ENCODE measurements around the gene MEF2C.

The MEF2C gene

DNA sequence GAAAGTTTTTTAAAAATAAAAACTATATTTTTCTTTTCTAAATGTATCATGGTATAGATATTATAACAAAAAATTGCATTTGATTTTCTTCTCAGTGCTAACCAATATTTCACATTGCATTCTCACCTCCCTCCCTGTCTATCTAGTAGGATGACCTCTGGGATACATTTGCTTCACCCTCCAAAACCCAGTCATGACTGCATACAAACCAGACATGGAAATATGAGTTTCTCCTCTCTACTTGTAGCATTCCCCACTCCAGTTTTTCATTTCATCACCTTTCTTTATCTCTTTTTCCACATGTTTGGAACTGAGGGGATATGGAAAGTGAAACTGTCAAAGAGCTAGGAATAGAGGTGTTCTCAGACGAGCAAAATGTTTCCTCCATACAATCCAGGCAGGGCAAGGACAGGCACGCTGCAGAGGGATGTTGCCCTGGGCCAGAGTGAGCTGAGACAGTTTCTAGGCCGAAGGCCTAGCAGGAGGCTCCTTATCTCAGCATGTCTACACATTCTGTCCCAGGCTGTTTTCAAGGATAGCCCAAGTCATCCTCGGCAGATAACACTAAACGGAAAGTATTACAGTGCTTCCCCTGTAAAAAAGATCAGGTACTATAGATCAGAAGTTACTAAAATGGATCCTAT is 46.7 kb downstream of the MEF2C start:
- intact Hi-C loops (cut with DNase I): no loop called here
- peak in 1 of 42 donors; percentile 18 for DNase-seq

DNA sequence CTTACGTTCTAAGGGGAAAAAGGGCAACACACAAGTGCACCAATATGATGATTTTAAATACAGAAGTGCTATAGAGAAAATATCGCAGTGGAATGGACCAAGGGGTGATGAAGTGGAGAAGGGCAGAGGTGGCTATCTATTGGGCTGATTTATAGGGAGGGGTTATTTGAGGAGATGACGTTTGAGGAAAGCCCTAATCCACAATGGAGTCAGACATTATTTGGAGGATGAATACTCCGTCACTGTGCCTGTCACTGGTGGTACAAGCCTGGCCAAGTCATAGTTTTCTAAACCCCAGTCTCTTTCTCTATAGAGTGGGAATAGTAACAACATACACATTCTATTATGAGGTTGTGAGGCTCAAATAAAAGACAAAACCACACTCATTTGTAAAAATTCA is 48.5 kb downstream of the MEF2C start:
- intact Hi-C loops (cut with DNase I): no loop called here
- DNase-seq: no peak

GRCh38 chr5:88834131-88834462 is 48.9 kb downstream of the MEF2C start:
- DNase-seq: no peak
- intact Hi-C loops (cut with DNase I): no loop called here

DNA sequence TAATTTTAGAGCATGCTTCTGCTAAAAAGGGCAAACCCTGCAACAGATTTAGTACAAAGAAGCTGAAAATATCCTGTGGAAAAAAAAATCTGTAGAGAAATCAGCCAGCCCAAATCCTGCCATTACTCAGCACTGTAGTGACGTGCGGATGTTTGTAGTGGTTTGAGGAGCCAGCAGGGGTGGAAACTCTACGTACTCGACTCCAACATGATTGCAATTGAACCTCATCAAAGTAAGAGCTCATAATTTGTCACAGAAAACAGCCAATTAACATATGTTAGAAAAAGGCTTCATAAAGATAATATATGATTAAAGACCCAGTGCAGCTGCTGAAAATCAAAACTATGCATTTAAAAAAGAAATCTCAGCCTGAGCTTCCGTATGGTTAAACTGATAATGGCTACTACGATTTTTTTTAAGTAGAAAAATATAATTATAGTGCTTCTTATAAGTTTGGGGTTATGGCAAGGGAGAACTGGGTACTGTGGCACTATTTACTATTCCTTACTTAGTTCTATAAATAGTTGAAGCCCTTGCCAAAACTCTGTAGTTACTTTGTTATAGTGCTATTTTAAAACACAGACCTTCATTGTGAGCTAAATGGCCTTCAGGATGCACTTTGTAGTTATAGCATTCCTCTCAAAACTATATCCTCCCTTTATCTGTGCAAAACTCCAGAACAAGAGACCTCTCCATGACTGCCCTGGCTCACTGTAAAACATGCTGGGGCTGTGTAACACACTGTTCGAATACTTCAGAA is 49.4 kb downstream of the MEF2C start:
- DNase-seq: peak in 23 of 42 donors; percentile 12 to 69 (median 30)
- intact Hi-C loops (cut with DNase I): no loop called here

DNA sequence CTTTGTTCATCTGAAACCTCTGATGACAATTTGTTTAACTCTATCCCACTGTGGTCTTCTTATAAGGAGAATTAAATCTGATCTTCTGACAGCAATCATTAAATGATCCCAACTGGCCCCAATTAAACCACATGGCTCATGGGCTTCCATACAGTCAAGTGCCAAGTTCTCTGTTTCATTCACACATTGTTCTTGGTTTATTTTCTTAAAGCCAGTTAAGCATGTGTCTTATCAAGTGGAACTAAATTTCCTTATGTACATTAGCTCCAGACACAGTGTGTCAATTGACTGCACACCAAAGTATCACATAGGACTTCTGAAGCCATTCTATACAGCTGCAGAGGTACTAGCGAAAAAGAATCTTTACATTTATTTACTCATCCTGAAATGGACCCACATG is 51.2 kb downstream of the MEF2C start:
- no peak for DNase-seq
- intact Hi-C loops (cut with DNase I): no loop called here

DNA sequence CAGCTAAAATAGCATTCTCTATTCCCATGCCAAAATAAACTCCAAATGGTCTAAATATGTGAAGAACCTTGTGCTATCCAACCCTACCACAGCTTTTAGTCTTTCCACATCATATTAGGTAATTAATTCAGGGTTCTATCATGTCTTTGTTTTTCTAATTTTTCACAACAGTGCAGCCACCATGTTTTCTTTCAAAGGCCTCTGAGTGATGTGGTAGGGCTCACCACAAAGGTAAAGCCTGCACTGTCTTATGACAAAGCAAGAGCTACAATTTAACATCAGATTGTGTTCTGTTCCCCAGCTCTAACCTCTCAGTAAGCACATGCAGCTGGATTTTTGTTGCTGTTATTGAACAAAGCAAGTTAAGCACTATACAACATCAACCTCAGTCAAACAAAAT is 52.4 kb downstream of the MEF2C start:
- intact Hi-C loops (cut with DNase I): no loop called here

GRCh38 chr5:88829775-88830174 is 53.2 kb downstream of the MEF2C start:
- no peak for DNase-seq
- intact Hi-C loops (cut with DNase I): no loop called here

More for the DNA sequence above, 52.4 kb downstream of the MEF2C start:
- DNase-seq: no peak

- peak in 8 of 42 donors; percentile 7 to 31 (median 19) for DNase-seq
- intact Hi-C loops (cut with DNase I): no loop called here
Observed at GRCh38 chr5:88829054-88829453, 53.9 kb downstream of the MEF2C start.

DNA sequence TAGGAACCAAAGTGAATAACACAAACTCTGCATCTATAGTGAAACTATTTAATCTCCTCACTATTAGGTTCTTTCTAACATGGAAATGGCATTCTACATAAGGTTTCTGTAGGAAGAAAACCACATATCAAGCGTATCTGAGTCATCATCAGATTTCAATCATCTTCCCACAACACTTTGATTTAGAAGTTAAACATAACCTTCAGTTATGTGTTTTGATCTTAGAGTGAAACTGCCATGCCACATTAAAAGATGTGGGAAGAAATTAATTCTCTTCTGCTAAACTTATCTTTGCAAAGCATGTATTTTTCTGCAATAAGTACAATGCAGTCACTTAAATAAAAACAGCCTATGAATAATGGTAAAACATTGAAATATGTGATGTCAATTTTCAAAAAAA is 55.0 kb downstream of the MEF2C start:
- DNase-seq: no peak
- intact Hi-C loops (cut with DNase I): no loop called here

DNA sequence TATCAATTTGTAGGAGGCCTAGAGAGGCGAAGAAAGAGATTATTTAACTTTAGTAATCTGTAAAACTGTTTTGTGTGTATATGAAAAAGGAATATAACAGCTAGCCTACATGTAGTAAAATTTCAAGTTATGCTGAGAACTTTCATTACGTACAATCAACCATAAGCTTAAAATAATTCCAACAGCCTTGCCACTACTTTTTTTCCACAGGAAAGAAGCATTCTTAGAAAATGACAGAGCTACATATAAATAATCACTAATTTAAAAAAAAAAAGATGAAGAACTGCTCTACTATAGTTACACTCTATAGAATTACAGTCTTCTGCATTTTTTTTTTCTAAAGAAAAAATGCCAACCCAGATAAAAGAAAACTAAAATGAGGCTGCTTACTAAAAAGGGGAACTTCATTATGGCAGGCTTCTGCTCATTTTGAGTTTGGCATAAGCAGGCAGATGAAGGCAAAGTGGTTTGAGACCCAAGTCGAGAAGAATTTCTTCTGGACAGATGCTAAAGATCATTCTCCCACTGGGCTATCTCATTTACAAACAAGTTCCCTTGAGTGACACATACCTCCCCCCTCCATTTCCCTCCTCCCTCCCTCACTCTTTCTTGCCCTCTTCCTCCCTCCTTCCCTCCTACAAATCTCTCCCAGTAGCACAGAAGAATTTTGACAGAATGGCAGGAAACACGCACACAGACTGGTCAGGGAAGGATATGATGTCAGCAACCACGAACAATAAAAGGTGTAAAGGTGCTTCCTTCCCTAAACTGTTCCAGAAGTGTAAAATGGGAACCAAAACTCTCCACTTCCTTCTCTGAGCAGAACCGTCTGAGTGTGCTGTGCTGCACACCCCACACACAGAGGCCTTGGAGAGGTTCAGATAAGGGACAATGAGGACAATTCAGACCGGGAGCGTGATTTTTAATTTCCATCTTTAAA is 56.1 kb downstream of the MEF2C start:
- intact Hi-C loops (cut with DNase I): no loop called here
- peak in 17 of 42 donors; percentile 4 to 46 (median 22) for DNase-seq

DNA sequence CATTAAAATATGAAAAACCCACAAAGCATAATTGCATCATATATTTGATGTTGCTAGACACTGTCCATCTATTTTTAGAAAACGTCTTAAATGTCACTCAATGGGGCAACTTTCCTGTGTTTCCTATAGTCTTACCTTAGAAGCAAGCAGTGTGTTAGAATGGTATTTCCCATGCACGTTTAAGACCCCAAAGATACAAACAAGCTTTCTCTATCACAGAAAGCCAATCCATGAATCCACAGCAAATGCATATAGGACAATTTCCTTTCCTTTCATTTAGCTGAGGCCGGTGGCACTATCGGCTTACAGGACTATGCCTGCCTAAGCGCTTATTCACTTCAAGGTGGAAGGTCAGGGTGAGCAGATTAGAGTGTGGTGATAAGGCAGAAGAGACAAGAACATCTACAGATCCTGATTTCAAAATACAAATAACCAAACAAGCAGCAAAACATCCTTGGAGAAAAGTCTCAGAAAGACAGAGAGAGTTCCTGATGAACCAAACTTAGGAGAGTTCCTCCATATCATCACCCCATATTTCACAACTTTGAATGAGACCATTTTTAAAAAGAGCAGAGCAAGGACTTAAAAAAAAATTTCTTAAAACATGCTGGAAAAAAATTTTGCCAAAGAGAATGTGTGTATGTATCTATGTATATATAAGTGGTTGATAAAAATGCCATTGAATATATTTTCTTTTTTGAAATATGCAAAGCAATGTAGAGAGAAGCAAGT is 57.2 kb downstream of the MEF2C start:
- no peak for DNase-seq
- intact Hi-C loops (cut with DNase I): no loop called here

DNA sequence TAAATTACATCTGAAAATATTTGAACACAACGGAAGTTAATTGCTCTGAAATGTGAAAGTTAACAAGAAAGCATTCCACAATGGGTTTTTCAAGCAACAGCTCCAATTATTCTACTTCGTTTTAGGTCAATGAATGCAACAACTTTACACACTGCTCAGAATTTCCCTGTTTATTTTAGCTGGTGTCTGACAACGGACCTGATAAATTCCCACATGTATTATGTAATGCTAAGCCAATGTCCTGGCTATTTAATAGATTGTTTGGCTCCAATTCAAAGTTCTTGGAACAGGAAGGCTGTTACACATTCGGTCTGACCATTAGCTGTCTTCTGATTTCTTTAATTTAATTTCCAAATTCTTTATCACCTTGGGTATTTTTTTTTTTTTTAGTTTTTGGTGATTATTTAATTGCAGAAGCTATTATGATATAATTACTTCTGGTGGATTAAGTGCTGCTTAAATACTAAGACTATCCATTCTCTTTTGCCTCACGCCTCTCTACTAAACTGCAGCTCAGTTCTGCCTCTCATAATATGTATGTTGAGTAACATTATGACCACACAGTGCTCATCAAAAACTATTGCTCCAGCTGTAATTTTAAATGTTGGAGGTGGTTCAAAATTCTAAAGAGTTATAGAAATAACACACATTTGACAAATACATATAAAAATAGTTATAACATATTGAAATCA is 57.9 kb downstream of the MEF2C start:
- no peak for DNase-seq
- intact Hi-C loops (cut with DNase I): no loop called here

DNA sequence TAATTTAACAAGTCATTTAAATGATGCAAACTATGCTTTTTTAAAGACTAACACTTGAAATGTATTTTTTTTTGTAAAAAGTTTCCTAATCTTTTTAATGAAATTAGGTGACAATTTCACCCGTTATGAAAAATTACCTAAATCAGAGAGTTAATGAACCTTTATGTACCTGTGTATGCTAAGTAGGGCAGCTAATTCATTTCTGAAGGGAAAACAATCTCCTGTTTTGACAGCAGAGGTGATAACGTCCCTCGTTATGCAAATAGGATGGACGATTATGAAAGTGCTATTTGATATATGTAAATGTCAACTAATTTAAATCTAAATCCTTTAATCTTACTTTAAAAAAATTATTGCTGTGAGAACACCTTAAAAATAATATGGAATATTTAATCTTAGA is 58.8 kb downstream of the MEF2C start:
- intact Hi-C loops (cut with DNase I): no loop called here

GRCh38 chr5:88823201-88823600 is 59.8 kb downstream of the MEF2C start:
- no peak for DNase-seq
- intact Hi-C loops (cut with DNase I): no loop called here

More for the DNA sequence above, 58.8 kb downstream of the MEF2C start:
- no peak for DNase-seq

GRCh38 chr5:88821161-88821560 is 61.8 kb downstream of the MEF2C start:
- DNase-seq: no peak
- intact Hi-C loops (cut with DNase I): no loop called here

DNA sequence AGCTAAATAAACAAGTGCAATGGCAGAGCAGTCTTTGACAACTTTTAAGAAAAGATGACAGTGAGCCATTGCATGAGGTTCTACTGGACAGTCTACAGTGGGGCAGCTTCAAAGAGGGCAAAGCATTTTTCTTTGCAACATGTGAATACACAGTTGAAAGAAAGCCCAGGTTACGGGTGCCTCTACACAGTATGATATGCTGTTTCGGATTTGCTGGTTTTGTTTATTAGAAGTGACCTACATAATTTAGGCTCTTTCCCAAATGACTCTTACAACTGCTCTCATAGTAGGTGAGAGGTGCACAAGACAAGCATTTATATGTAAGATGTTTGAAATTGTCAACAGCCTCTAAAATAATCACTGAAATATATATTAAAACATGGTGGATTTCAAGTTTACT is 62.4 kb downstream of the MEF2C start:
- DNase-seq: no peak
- intact Hi-C loops (cut with DNase I): no loop called here

DNA sequence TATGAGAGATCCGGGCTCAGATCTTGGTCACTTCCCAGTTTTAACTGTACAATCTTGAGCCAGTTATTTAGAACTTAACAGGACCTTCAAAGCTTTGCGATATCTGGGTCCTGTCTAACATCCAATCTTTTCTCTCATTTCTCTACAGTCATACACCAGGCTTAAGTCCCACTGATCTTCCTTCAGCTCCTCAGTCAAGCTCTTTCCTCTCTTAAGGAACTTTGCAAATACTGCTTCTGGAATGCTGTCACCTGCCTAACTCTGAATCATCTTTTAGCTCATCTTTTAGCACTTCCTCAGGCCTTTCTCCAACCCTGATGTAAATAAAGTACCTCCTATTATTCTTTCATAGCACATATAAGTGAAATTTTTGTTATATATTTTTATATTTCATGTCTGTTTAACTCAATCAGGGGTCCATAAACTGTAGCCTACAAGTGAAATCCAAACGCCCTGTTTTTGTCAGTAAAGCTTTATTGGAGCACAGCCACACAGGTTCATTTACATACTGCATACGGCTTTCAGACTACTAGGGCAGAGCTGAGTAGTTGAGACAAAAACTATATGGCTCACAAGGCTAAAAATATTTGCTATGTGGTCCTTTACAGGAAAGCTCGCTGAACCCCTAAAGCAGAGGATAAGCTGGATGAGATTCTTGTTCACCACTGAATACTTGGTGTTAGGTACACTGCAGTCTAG is 63.5 kb downstream of the MEF2C start:
- intact Hi-C loops (cut with DNase I): no loop called here

DNA sequence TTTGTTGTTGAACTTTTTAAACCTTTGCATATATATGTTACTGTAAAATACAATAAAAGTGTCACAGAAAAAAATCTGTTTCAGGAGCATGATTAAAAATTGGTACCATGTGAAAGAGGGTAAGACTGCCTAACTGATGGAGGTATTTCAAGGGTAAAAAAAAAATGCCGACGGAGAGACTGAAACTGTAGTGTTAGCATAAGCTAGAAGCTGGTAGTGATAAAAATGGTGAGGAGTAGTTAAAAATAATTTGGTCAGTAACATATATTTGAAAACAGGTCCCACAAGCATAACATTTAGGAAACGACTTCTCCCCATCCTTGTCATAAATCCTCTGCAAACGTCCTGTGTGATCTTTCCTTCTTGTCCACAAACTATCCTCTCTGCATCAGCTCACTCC is 64.7 kb downstream of the MEF2C start:
- intact Hi-C loops (cut with DNase I): no loop called here
- DNase-seq: no peak

More for the DNA sequence above, 63.5 kb downstream of the MEF2C start:
- DNase-seq: no peak
